IMR-90 (cell line): ENCODE measurements around the gene GABBR2. TPM values are rescaled to one million over a fixed set of nuclear protein-coding genes. Genes with fewer than 3 reads are reported as not detected.
A peak's percentile ranks its signal among the peaks of the same experiment; 100 is the strongest.

Experiments used
- ATAC-seq: fragments of 200-7000 bp; cut with Tn5 transposase; 2 replicates; pipeline ENCODE4 v1.9.1; 2020; ENCODE audit warnings: low read depth, mild to moderate bottlenecking, moderate library complexity
- BruUV-seq: library from RNA; stranded (reverse); fragments of 400-500 nt; replicated peaks from 2 replicates; lab custom pipeline; 2021; lab: Mats Ljungman, UMichigan
- CTCF ChIA-PET: fragments of 300-600 bp; formaldehyde crosslinking; extraction: SDS; loops from one replicate; lab custom pipeline; 2021; ENCODE audit warnings: antibody characterized with exemption; lab: Yijun Ruan, JAX
- POLR2A ChIA-PET: fragments of 300-600 bp; sonication (Branson Sonifier 250); formaldehyde crosslinking; loops from one replicate; lab custom pipeline; 2022; ENCODE audit warnings: antibody characterized with exemption; ENCODE audit not compliant: unreplicated experiment; lab: Charles Lee
- DNase-seq: peaks from one replicate; pipeline ENCODE4 v3.0.0; 2013
- H2AFZ ChIP-seq: replicated peaks from 2 replicates; pipeline ENCODE3; 2013; ENCODE audit warnings: low read length, mild to moderate bottlenecking; ENCODE audit not compliant: poor library complexity
- H2AK5ac ChIP-seq: 2 replicates; pipeline ENCODE4 v1.6.1; 2013; ENCODE audit warnings: low read depth, low read length, inconsistent platforms
- H2AK9ac ChIP-seq: replicated peaks from 2 replicates; pipeline ENCODE3; 2013; ENCODE audit warnings: mild to moderate bottlenecking, low read depth, low read length, moderate library complexity; ENCODE audit not compliant: poor library complexity
- H2BK120ac ChIP-seq: 2 replicates; pipeline ENCODE4 v1.6.1; 2013; ENCODE audit warnings: low read depth, low read length, inconsistent platforms
- H2BK15ac ChIP-seq: 3 replicates; pipeline ENCODE4 v1.6.1; 2013; ENCODE audit warnings: low read depth, low read length, inconsistent platforms
- H2BK20ac ChIP-seq: 2 replicates; pipeline ENCODE4 v1.6.1; 2013; ENCODE audit warnings: low read depth, mild to moderate bottlenecking, inconsistent platforms, low read length, moderate library complexity
- H2BK5ac ChIP-seq: 2 replicates; pipeline ENCODE4 v1.6.1; 2013; ENCODE audit warnings: mild to moderate bottlenecking, low read depth, low read length, inconsistent platforms; ENCODE audit not compliant: poor library complexity, severe bottlenecking
- H3K14ac ChIP-seq: replicated peaks from 2 replicates; pipeline ENCODE4 v1.6.1; 2013; ENCODE audit warnings: low read depth, low read length, inconsistent platforms
- H3K18ac ChIP-seq: 2 replicates; pipeline ENCODE4 v1.6.1; 2013; ENCODE audit warnings: low read depth, low read length, control low read depth
- H3K23ac ChIP-seq: 2 replicates; pipeline ENCODE4 v1.6.1; 2013; ENCODE audit warnings: low read depth, low read length, inconsistent platforms
- H3K27ac ChIP-seq: 2 replicates; pipeline ENCODE4 v1.5.1; 2013; ENCODE audit warnings: mild to moderate bottlenecking, control low read depth, low read length; ENCODE audit not compliant: insufficient read depth
- H3K27me3 ChIP-seq: 2 replicates; pipeline ENCODE4 v1.6.1; 2013; ENCODE audit warnings: low read length; ENCODE audit not compliant: control insufficient read depth, insufficient read depth
- H3K36me3 ChIP-seq: 2 replicates; pipeline ENCODE4 v1.6.1; 2013; ENCODE audit warnings: low read length, mixed read lengths; ENCODE audit not compliant: control insufficient read depth, insufficient read depth
- H3K4ac ChIP-seq: 2 replicates; pipeline ENCODE4 v1.6.1; 2013; ENCODE audit warnings: low read depth, low read length, inconsistent platforms
- H3K4me1 ChIP-seq: 2 replicates; pipeline ENCODE4 v1.6.1; 2013; ENCODE audit warnings: low read length, mixed read lengths; ENCODE audit not compliant: control insufficient read depth, insufficient read depth
- H3K4me2 ChIP-seq: 2 replicates; pipeline ENCODE4 v1.6.1; 2013; ENCODE audit warnings: low read depth, mild to moderate bottlenecking, control low read depth, low read length, moderate library complexity
- H3K4me3 ChIP-seq: 2 replicates; pipeline ENCODE4 v1.5.1; 2013; ENCODE audit warnings: low read depth, mild to moderate bottlenecking, control low read depth, low read length, moderate library complexity; ENCODE audit not compliant: insufficient read depth
- H3K56ac ChIP-seq: 2 replicates; pipeline ENCODE4 v1.6.1; 2013; ENCODE audit warnings: low read length, inconsistent platforms; ENCODE audit not compliant: insufficient read depth; ENCODE audit errors: extremely low read depth
- H3K79me1 ChIP-seq, 2 experiments: 2 replicates each; pipeline ENCODE4 v1.6.1; 2013; ENCODE audit warnings: low read length in 2 of 2, inconsistent platforms in 1 of 2, low read depth in 1 of 2
- H3K9ac ChIP-seq: 2 replicates; pipeline ENCODE4 v1.6.1; 2013; ENCODE audit warnings: low read depth, low read length, control low read depth
- H3K9me1 ChIP-seq: 2 replicates; pipeline ENCODE4 v1.6.1; 2013; ENCODE audit warnings: low read length, inconsistent platforms; ENCODE audit not compliant: insufficient read depth
- H3K9me3 ChIP-seq: 2 replicates; pipeline ENCODE4 v1.6.1; 2013; ENCODE audit warnings: low read length; ENCODE audit not compliant: control insufficient read depth, insufficient read depth
- H4K20me1 ChIP-seq: 2 replicates; pipeline ENCODE4 v1.6.1; 2013; ENCODE audit warnings: low read length, inconsistent platforms; ENCODE audit not compliant: insufficient read depth
- H4K5ac ChIP-seq: 2 replicates; pipeline ENCODE4 v1.6.1; 2013; ENCODE audit warnings: mild to moderate bottlenecking, low read depth, low read length, control low read depth
- H4K8ac ChIP-seq, 2 experiments: 2 replicates each; pipeline ENCODE4 v1.6.1; 2013; ENCODE audit warnings: low read depth in 2 of 2, low read length in 2 of 2, control low read depth in 1 of 2, inconsistent platforms in 1 of 2
- H4K91ac ChIP-seq: 2 replicates; pipeline ENCODE4 v1.6.1; 2013; ENCODE audit warnings: low read depth, low read length, inconsistent platforms; ENCODE audit not compliant: insufficient read depth
- MAFK ChIP-seq: IDR thresholded peaks from 2 replicates; pipeline ENCODE4 v1.6.1; 2012; ENCODE audit warnings: low read depth, low read length, improper control_type of control experiment
- MAZ ChIP-seq: IDR thresholded peaks from 2 replicates; pipeline ENCODE4 v1.6.1; 2012; ENCODE audit warnings: low read depth, mild to moderate bottlenecking, low read length, improper control_type of control experiment, moderate library complexity, borderline replicate concordance
- WGBS, 2 experiments: methylation state at CpG; one replicate each; pipeline versions ENCODE4 v1.1.5 to v1.1.7; 2013; ENCODE audit warnings: missing lambda C conversion rate in 2 of 2; ENCODE audit not compliant: insufficient read length in 1 of 2; ENCODE audit errors: extremely low coverage in 2 of 2; 5-methylcytosine and 5-hydroxymethylcytosine counted together
- dilution Hi-C: fragments of 300-500 bp; cut with HindIII; formaldehyde crosslinking; loops from one replicate; pipeline ENCODE4 v1.14.3; 2018; ENCODE audit warnings: low sequenced_read_pairs; ENCODE audit not compliant: unreplicated experiment
- in situ Hi-C: fragments of 300-500 bp; cut with MboI; formaldehyde crosslinking; loops from 3 replicates; pipeline ENCODE4 v1.14.3; 2019; ENCODE audit warnings: low sequenced_read_pairs, inconsistent platforms, mixed read lengths
- intact Hi-C: fragments of 100-400 bp; cut with micrococcal nuclease; formaldehyde crosslinking; loops from 2 replicates; pipeline ENCODE4 v1.10.0; 2022
- polyA plus RNA-seq, 3 experiments: library from polyadenylated mRNA; depleted of rRNA; stranded (reverse); fragments of >200 nt; gene quantifications; 2 replicates each; pipeline ENCODE4 v1.2.3, GENCODE V29; 2012; ENCODE audit warnings: low replicate concordance in 1 of 3
- total RNA-seq: library from RNA; depleted of rRNA; stranded (reverse); fragments of >200 nt; gene quantifications from 2 replicates; pipeline ENCODE4 v1.2.3, GENCODE V29; 2012

The GABBR2 gene
- total and polyA plus RNA-seq, 2 of the 4 experiments (the other 2 are of a cell fraction) = 14.2 to 20.3 TPM

- Histone ChIP-seq H2BK120ac (no peak overlapping the region), H3K4ac (no peak overlapping the region), H4K20me1 (peaks cover 4% of the 10 kb centered on the region; the same call in 1 of the 2 replicates), H3K27me3 (no peaks in the 10 kb centered on the region; the same call in 1 of the 2 replicates), H3K23ac (no peak overlapping the region), H3K9me1 (peaks cover 21% of the 10 kb centered on the region), H2BK5ac (no peak overlapping the region), H3K4me3 (no peak overlapping the region), H3K36me3 (no peaks in the 10 kb centered on the region), H3K4me2 (no peak overlapping the region), H4K5ac (no peak overlapping the region), H2AK5ac (peak overlapping the region; percentile 20; the same call in 1 of the 2 replicates), H3K18ac (no peak overlapping the region), H2BK15ac (no peak overlapping the region), H3K27ac (no peak overlapping the region), H2BK20ac (no peak overlapping the region), H3K79me1 (peaks cover 0 to 36% of the 10 kb centered on the region in 2 experiments; a peak in 2 of 4 replicates), H3K9ac (no peak overlapping the region), H2AK9ac (no peak overlapping the region), H4K8ac (no peak overlapping the region), H3K9me3 (no peaks in the 10 kb centered on the region), H3K56ac (no peak overlapping the region), H3K4me1 (peaks cover 12% of the 10 kb centered on the region; the same call in 1 of the 2 replicates), H3K14ac (no peak overlapping the region), H2AFZ (no peak overlapping the region), H4K91ac (no peak overlapping the region)
- no CpG with 5 or more reads among the region's 4 CpGs for WGBS, 2 experiments
- ATAC-seq (no peak), DNase-seq (no peak)
- dilution Hi-C loops (no loop called here), in situ Hi-C loops (no loop called here), intact Hi-C loops (no loop called here)
- ChIA-PET CTCF (no interaction called here), POLR2A (no interaction called here)
- BruUV-seq = no TSS peak
- TF ChIP-seq MAFK = no peak
- TF ChIP-seq MAZ = no peak
Measured at GRCh38 chr9:98665501-98665900, 43.2 kb downstream of the GABBR2 start.
